Umbilical cord (tissue), 2 donors: ENCODE results near the gene ZNF189. TPM values are rescaled to one million over a fixed set of nuclear protein-coding genes. Genes with fewer than 3 reads are reported as not detected.
"Not testable (repeated sequence)": the region's sequence is repeated elsewhere in the genome, so short reads cannot be mapped to it uniquely, and the experiment has no call there.

ENCODE experiments used
- DNase-seq: peaks from one replicate; pipeline ENCODE4 v3.0.0-alpha.2; 2015; ENCODE audit warnings: low spot score
- total RNA-seq: library from RNA; depleted of rRNA; stranded (reverse); fragments of >200 nt; gene quantifications from one replicate; pipeline ENCODE4 v1.2.3, GENCODE V29; 2014; ENCODE audit warnings: low replicate concordance; ENCODE audit not compliant: insufficient read depth

ZNF189 gene
- total RNA-seq, 1 donor from 2014 or later, result 27.9 TPM

- no peak for DNase-seq
Measured at GRCh38 chr9:101380295-101380694, 18.4 kb upstream of the ZNF189 start.

- no peak for DNase-seq
Measured at GRCh38 chr9:101381118-101381517, 17.5 kb upstream of the ZNF189 start.

- no peak for DNase-seq
Measured at GRCh38 chr9:101381833-101382342, 16.8 kb upstream of the ZNF189 start.

GRCh38 chr9:101383361-101383760 lies 15.3 kb upstream of the ZNF189 start:
- DNase-seq, result no peak

GRCh38 chr9:101384873-101385536 lies 13.6 kb upstream of the ZNF189 start, which contains the start of gene BAAT:
Gene BAAT, minus strand, starts transcription at chr9:101385006. Its CDS starts 13,602 bp downstream, at chr9:101371404.
- DNase-seq, result not testable (repeated sequence)

- DNase-seq, result no peak
Measured at GRCh38 chr9:101387871-101388506, 10.7 kb upstream of the ZNF189 start.

GRCh38 chr9:101388507-101388993 lies 10.1 kb upstream of the ZNF189 start:
- no peak for DNase-seq

- no peak for DNase-seq
Measured at GRCh38 chr9:101393135-101393534, 5.5 kb upstream of the ZNF189 start.

- no peak for DNase-seq
Measured at GRCh38 chr9:101394687-101395086, 4.0 kb upstream of the ZNF189 start.

GRCh38 chr9:101397746-101398067 lies 944 bp upstream of the ZNF189 start:
- no peak for DNase-seq

- no peak for DNase-seq
Measured at GRCh38 chr9:101398930-101399642, 435 bp downstream of the ZNF189 start.

- DNase-seq, result no peak
Measured at GRCh38 chr9:101399643-101399970, 956 bp downstream of the ZNF189 start.

GRCh38 chr9:101400120-101400519 lies 1.5 kb downstream of the ZNF189 start:
- DNase-seq, result no peak

GRCh38 chr9:101403516-101404285 lies 5.0 kb downstream of the ZNF189 start:
- no peak for DNase-seq

GRCh38 chr9:101408374-101409078 lies 9.9 kb downstream of the ZNF189 start:
- DNase-seq, result no peak

- no peak for DNase-seq
Measured at GRCh38 chr9:101409079-101409477, 10.4 kb downstream of the ZNF189 start.

GRCh38 chr9:101414839-101415238 lies 16.2 kb downstream of the ZNF189 start:
- DNase-seq, result no peak

- DNase-seq, result no peak
Measured at GRCh38 chr9:101415578-101415977, 16.9 kb downstream of the ZNF189 start.

GRCh38 chr9:101417389-101417788 lies 18.7 kb downstream of the ZNF189 start:
- DNase-seq, result no peak

GRCh38 chr9:101417977-101418376 lies 19.3 kb downstream of the ZNF189 start:
- no peak for DNase-seq
